ENCODE measurements around the gene LENG8. TPM values are rescaled to one million over a fixed set of nuclear protein-coding genes. Genes with fewer than 3 reads are reported as not detected.

LENG8 gene
- polyA plus RNA-seq (2013, experiment 1 of 2): 54.1 TPM
- polyA plus RNA-seq (2013, experiment 2 of 2): 54.1 TPM

DNA sequence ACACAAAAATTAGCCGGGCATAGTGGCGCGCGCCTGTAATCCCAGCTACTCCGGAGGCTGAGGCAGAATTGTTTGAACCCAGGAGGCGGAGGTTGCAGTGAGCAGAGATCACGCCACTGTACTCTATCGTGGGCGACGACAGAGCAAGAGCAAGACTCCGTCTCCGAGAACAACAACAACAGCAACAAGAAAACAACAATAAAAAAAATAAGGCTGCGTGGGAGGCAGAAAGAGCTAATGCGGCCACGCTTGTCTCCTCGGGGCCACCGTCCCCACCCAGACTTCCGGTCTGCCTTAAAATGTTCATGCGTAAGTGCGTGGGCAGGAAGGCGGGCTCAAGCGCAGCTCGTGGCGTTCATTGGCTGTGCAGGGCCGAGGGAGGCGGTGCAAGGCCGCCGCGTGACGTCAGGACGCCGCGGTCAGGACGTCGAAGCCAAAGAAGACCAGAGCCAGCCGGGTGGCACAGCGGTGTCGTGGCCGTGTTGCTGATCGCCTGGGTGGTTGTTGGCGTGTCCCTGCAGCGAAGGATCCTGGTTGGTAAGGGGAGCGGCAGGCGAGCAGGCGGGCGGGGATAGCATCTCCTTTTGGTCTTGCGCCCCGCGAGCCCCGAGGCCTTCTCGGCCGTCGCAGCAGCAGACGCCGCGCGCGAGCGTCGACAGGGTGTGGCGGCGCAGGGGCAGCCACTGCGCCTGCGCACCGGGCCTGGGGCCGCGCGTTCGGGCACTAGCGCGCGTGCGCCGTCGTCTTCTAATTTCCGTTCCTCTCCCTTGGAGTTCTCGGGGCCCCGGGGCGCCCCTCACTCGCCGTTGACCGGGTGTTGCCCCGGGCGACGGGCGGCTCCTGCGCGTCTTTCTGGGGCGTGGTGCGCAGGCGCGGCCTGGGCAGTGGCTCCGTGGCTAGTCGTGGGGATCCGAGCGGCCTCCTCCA, at the start of gene LENG8:
Gene LENG8, plus strand, starts transcription at position 426 of the 927 bp plus-strand sequence. CDS start 2,146 bp downstream, outside the sequence.
- H3K4me2 ChIP-seq (ENCODE audit: low read length): peak within 1 kb of the TSS; percentile 94
- H3K23ac ChIP-seq (ENCODE audit: low read length): no peak within 1 kb of the TSS
- peaks cover 29% of the 10 kb centered on the region for H3K79me1 ChIP-seq (ENCODE audit: low read length)
- H4K5ac ChIP-seq (ENCODE audit: low read length): no peak within 1 kb of the TSS
- H2BK120ac ChIP-seq (ENCODE audit: low read depth, low read length): no peak within 1 kb of the TSS
- peak within 1 kb of the TSS; percentile 95 for H3K4ac ChIP-seq (ENCODE audit: low read depth, low read length)
- no peaks in the 10 kb centered on the region for H3K27me3 ChIP-seq (ENCODE audit: insufficient read depth, low read length, poor library complexity)
- no CpG with 5 or more reads among the region's 96 CpGs for WGBS (ENCODE audit: extremely low coverage, insufficient coverage, low lambda C conversion rate)
- H3K9ac ChIP-seq (ENCODE audit: low read length): peak within 1 kb of the TSS; percentile 96
- no peak within 1 kb of the TSS for H4K8ac ChIP-seq (ENCODE audit: low read depth, low read length)
- H2BK15ac ChIP-seq (replicated peaks; ENCODE audit: low read depth): no peak within 1 kb of the TSS
- H3K36me3 ChIP-seq (ENCODE audit: control insufficient read depth, insufficient read depth, low read length): peaks cover 22% of the 10 kb centered on the region
- no peaks in the 10 kb centered on the region for H3K4me1 ChIP-seq (ENCODE audit: control insufficient read depth, low read depth, low read length)
- DNase-seq: peak; percentile 97
- H3K27ac ChIP-seq (ENCODE audit: low read depth, low read length): peak within 1 kb of the TSS; percentile 71
- peaks cover 42% of the 10 kb centered on the region for H3K79me2 ChIP-seq (ENCODE audit: control insufficient read depth, insufficient read depth, low read length)
- H3K4me3 ChIP-seq (ENCODE audit: low read length): peak within 1 kb of the TSS; percentile 95
- H3K18ac ChIP-seq (ENCODE audit: low read length): no peak within 1 kb of the TSS
- peak within 1 kb of the TSS; percentile 41 for H2BK5ac ChIP-seq (ENCODE audit: low read length)
- no peak within 1 kb of the TSS for H2AK5ac ChIP-seq (ENCODE audit: low read length)
- peak within 1 kb of the TSS; percentile 96 for H3K56ac ChIP-seq (ENCODE audit: low read length)

- Histone ChIP-seq H3K79me1 (ENCODE audit: low read length) (no peaks in the 10 kb centered on the region), H2BK120ac (ENCODE audit: low read depth, low read length) (no peak overlapping the region), H3K4ac (ENCODE audit: low read depth, low read length) (no peak overlapping the region), H3K27me3 (ENCODE audit: insufficient read depth, low read length, poor library complexity) (no peaks in the 10 kb centered on the region), H3K4me2 (ENCODE audit: low read length) (no peak overlapping the region), H3K27ac (ENCODE audit: low read depth, low read length) (no peak overlapping the region), H3K4me1 (ENCODE audit: control insufficient read depth, low read depth, low read length) (no peaks in the 10 kb centered on the region), H3K36me3 (ENCODE audit: control insufficient read depth, insufficient read depth, low read length) (no peaks in the 10 kb centered on the region), H4K8ac (ENCODE audit: low read depth, low read length) (no peak overlapping the region), H2BK15ac (replicated peaks; ENCODE audit: low read depth) (no peak overlapping the region), H2BK5ac (ENCODE audit: low read length) (no peak overlapping the region), H3K9ac (ENCODE audit: low read length) (no peak overlapping the region), H3K4me3 (ENCODE audit: low read length) (no peak overlapping the region), H3K23ac (ENCODE audit: low read length) (no peak overlapping the region), H2AK5ac (ENCODE audit: low read length) (no peak overlapping the region), H3K18ac (ENCODE audit: low read length) (no peak overlapping the region), H3K79me2 (ENCODE audit: control insufficient read depth, insufficient read depth, low read length) (no peaks in the 10 kb centered on the region), H3K56ac (ENCODE audit: low read length) (no peak overlapping the region), H4K5ac (ENCODE audit: low read length) (no peak overlapping the region)
- DNase-seq: no peak
- no CpG with 5 or more reads among the region's 6 CpGs for WGBS (ENCODE audit: extremely low coverage, insufficient coverage, low lambda C conversion rate)
Measured at GRCh38 chr19:54400913-54401312, 48.1 kb upstream of the LENG8 start.

GRCh38 chr19:54403054-54403453, 45.9 kb upstream of the LENG8 start:
- no peak overlapping the region for H2BK15ac ChIP-seq (replicated peaks; ENCODE audit: low read depth)
- H3K36me3 ChIP-seq (ENCODE audit: control insufficient read depth, insufficient read depth, low read length): no peaks in the 10 kb centered on the region
- H3K4me2 ChIP-seq (ENCODE audit: low read length): no peak overlapping the region
- H3K27me3 ChIP-seq (ENCODE audit: insufficient read depth, low read length, poor library complexity): no peaks in the 10 kb centered on the region
- no peaks in the 10 kb centered on the region for H3K79me1 ChIP-seq (ENCODE audit: low read length)
- H3K4ac ChIP-seq (ENCODE audit: low read depth, low read length): no peak overlapping the region
- no peak overlapping the region for H3K27ac ChIP-seq (ENCODE audit: low read depth, low read length)
- H3K18ac ChIP-seq (ENCODE audit: low read length): no peak overlapping the region
- no peaks in the 10 kb centered on the region for H3K79me2 ChIP-seq (ENCODE audit: control insufficient read depth, insufficient read depth, low read length)
- H2BK5ac ChIP-seq (ENCODE audit: low read length): no peak overlapping the region
- DNase-seq: no peak
- H3K4me1 ChIP-seq (ENCODE audit: control insufficient read depth, low read depth, low read length): no peaks in the 10 kb centered on the region
- no peak overlapping the region for H4K8ac ChIP-seq (ENCODE audit: low read depth, low read length)
- no peak overlapping the region for H3K4me3 ChIP-seq (ENCODE audit: low read length)
- no peak overlapping the region for H2AK5ac ChIP-seq (ENCODE audit: low read length)
- H3K23ac ChIP-seq (ENCODE audit: low read length): no peak overlapping the region
- H3K9ac ChIP-seq (ENCODE audit: low read length): no peak overlapping the region
- H3K56ac ChIP-seq (ENCODE audit: low read length): no peak overlapping the region
- WGBS (ENCODE audit: extremely low coverage, insufficient coverage, low lambda C conversion rate): no CpG with 5 or more reads among the region's 8 CpGs
- H4K5ac ChIP-seq (ENCODE audit: low read length): no peak overlapping the region
- no peak overlapping the region for H2BK120ac ChIP-seq (ENCODE audit: low read depth, low read length)

- Histone ChIP-seq H3K4me1 (ENCODE audit: control insufficient read depth, low read depth, low read length) (no peaks in the 10 kb centered on the region), H2BK120ac (ENCODE audit: low read depth, low read length) (no peak overlapping the region), H3K23ac (ENCODE audit: low read length) (no peak overlapping the region), H3K4ac (ENCODE audit: low read depth, low read length) (no peak overlapping the region), H2BK15ac (replicated peaks; ENCODE audit: low read depth) (no peak overlapping the region), H3K27ac (ENCODE audit: low read depth, low read length) (no peak overlapping the region), H4K5ac (ENCODE audit: low read length) (no peak overlapping the region), H2BK5ac (ENCODE audit: low read length) (no peak overlapping the region), H3K79me1 (ENCODE audit: low read length) (no peaks in the 10 kb centered on the region), H3K4me3 (ENCODE audit: low read length) (no peak overlapping the region), H3K9ac (ENCODE audit: low read length) (no peak overlapping the region), H3K27me3 (ENCODE audit: insufficient read depth, low read length, poor library complexity) (no peaks in the 10 kb centered on the region), H3K18ac (ENCODE audit: low read length) (no peak overlapping the region), H4K8ac (ENCODE audit: low read depth, low read length) (no peak overlapping the region), H3K79me2 (ENCODE audit: control insufficient read depth, insufficient read depth, low read length) (no peaks in the 10 kb centered on the region), H3K56ac (ENCODE audit: low read length) (no peak overlapping the region), H2AK5ac (ENCODE audit: low read length) (no peak overlapping the region), H3K4me2 (ENCODE audit: low read length) (no peak overlapping the region), H3K36me3 (ENCODE audit: control insufficient read depth, insufficient read depth, low read length) (no peaks in the 10 kb centered on the region)
- DNase-seq: no peak
Measured at GRCh38 chr19:54405628-54406027, 43.4 kb upstream of the LENG8 start.

DNA sequence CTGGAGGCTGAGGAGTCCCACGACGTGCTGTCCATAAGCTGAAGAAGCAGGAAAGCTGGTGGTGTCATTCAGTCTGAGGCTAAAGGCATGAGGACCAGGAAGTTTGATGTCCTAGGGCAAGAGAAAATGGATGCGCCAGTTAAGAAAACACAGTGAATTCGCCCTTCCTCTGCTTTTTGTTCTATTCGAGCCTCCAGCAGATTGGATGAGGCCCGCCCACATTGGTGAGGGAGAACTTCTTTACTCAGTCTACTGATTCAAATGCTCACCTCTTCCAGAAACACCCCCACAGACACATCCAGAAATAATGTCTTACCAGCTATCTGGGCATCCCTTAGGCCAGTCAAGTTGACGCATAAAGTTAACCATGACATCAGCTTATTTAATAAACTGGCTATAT, 41.2 kb upstream of the LENG8 start:
- no peak overlapping the region for H4K8ac ChIP-seq (ENCODE audit: low read depth, low read length)
- no peak for DNase-seq
- no peak overlapping the region for H3K18ac ChIP-seq (ENCODE audit: low read length)
- H4K5ac ChIP-seq (ENCODE audit: low read length): no peak overlapping the region
- no peak overlapping the region for H2BK5ac ChIP-seq (ENCODE audit: low read length)
- H2BK15ac ChIP-seq (replicated peaks; ENCODE audit: low read depth): no peak overlapping the region
- H2AK5ac ChIP-seq (ENCODE audit: low read length): no peak overlapping the region
- H3K4ac ChIP-seq (ENCODE audit: low read depth, low read length): no peak overlapping the region
- H3K4me1 ChIP-seq (ENCODE audit: control insufficient read depth, low read depth, low read length): no peaks in the 10 kb centered on the region
- no peaks in the 10 kb centered on the region for H3K79me2 ChIP-seq (ENCODE audit: control insufficient read depth, insufficient read depth, low read length)
- H3K79me1 ChIP-seq (ENCODE audit: low read length): no peaks in the 10 kb centered on the region
- H3K36me3 ChIP-seq (ENCODE audit: control insufficient read depth, insufficient read depth, low read length): no peaks in the 10 kb centered on the region
- no peak overlapping the region for H3K27ac ChIP-seq (ENCODE audit: low read depth, low read length)
- H3K9ac ChIP-seq (ENCODE audit: low read length): no peak overlapping the region
- no peaks in the 10 kb centered on the region for H3K27me3 ChIP-seq (ENCODE audit: insufficient read depth, low read length, poor library complexity)
- H3K4me3 ChIP-seq (ENCODE audit: low read length): no peak overlapping the region
- H3K56ac ChIP-seq (ENCODE audit: low read length): no peak overlapping the region
- H3K23ac ChIP-seq (ENCODE audit: low read length): no peak overlapping the region
- no CpG with 5 or more reads among the region's 7 CpGs for WGBS (ENCODE audit: extremely low coverage, insufficient coverage, low lambda C conversion rate)
- no peak overlapping the region for H2BK120ac ChIP-seq (ENCODE audit: low read depth, low read length)
- no peak overlapping the region for H3K4me2 ChIP-seq (ENCODE audit: low read length)

Data from mesendoderm (in vitro differentiated cells).